ENCODE measurements around the gene SRRM4.

SRRM4 gene

DNA sequence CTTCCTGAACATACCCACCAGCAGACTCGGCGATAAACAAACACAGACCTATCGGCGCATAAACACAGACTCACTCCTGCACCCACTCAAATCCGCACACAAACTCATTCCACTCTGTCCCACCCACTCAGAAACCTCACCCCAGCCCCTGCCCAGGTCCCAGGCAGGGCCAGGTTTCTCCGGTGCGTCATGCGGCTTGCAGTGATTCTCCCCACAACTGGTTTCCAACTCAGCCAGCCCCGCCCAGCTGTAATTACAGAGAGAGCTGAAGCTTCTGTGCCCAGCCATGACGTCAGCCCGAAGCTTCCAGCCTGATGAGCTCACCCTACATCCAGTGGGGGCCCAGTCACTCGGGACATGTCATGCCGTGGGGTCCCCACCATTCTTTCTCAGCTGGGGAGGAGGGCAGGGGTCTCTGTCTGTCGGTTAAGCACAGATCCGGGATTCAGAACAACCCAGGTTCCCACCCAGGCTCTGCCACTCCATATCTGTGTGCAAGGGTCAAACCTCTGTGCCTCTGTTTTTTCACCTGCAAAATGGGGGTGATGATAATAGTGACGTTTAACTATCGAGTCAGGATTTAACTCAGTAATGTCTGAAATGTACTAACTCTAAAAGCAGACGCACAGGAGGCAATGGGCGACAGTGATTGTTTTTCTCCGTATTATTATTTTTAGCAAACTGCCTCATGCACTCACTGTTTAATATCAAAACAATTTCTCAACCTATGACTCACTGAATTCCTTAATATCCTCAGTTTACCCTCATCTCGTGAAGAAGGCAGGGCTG is 195.1 kb downstream of the SRRM4 start:
- in situ Hi-C loops (cut with HindIII; ENCODE audit: low pct_ligation_motif_present, low sequenced_read_pairs) = no loop called here
- Histone ChIP-seq H3K27me3 (replicated peaks) (no peaks in the 10 kb centered on the region), H3K36me3 (replicated peaks) (no peaks in the 10 kb centered on the region), H3K27ac (peak overlapping the region; percentile 85), H3K4me3 (ENCODE audit: low read depth, low read length) (peak overlapping the region; percentile 40)
- DNase-seq = peak; percentile 96
- TF ChIP-seq, protein P1, sequence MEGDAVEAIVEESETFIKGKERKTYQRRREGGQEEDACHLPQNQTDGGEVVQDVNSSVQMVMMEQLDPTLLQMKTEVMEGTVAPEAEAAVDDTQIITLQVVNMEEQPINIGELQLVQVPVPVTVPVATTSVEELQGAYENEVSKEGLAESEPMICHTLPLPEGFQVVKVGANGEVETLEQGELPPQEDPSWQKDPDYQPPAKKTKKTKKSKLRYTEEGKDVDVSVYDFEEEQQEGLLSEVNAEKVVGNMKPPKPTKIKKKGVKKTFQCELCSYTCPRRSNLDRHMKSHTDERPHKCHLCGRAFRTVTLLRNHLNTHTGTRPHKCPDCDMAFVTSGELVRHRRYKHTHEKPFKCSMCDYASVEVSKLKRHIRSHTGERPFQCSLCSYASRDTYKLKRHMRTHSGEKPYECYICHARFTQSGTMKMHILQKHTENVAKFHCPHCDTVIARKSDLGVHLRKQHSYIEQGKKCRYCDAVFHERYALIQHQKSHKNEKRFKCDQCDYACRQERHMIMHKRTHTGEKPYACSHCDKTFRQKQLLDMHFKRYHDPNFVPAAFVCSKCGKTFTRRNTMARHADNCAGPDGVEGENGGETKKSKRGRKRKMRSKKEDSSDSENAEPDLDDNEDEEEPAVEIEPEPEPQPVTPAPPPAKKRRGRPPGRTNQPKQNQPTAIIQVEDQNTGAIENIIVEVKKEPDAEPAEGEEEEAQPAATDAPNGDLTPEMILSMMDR (IDR thresholded peaks at IDR 0.05; ENCODE audit: low read depth, low read length, missing control alignments) = no peak

DNA sequence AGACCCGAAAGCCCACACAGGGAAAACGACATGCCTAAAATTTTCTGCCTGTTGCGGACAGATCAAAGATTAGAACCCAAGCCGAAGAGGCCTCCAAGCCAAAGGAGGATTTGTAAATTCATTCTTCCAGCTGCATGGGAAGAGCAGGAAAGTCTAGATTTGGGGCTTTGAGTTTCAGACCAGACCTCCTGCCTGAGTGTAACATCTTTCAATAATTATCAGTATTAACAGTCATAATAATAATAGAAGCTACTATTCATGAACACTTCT is 195.7 kb downstream of the SRRM4 start:
- TF ChIP-seq, protein P1 (IDR thresholded peaks at IDR 0.05; ENCODE audit: low read depth, low read length, missing control alignments) = no peak
- DNase-seq = no peak
- Histone ChIP-seq H3K4me3 (ENCODE audit: low read depth, low read length) (no peak overlapping the region), H3K27ac (peak overlapping the region; percentile 85), H3K36me3 (replicated peaks) (no peaks in the 10 kb centered on the region), H3K27me3 (replicated peaks) (no peaks in the 10 kb centered on the region)
- in situ Hi-C loops (cut with HindIII; ENCODE audit: low pct_ligation_motif_present, low sequenced_read_pairs) = no loop called here

DNA sequence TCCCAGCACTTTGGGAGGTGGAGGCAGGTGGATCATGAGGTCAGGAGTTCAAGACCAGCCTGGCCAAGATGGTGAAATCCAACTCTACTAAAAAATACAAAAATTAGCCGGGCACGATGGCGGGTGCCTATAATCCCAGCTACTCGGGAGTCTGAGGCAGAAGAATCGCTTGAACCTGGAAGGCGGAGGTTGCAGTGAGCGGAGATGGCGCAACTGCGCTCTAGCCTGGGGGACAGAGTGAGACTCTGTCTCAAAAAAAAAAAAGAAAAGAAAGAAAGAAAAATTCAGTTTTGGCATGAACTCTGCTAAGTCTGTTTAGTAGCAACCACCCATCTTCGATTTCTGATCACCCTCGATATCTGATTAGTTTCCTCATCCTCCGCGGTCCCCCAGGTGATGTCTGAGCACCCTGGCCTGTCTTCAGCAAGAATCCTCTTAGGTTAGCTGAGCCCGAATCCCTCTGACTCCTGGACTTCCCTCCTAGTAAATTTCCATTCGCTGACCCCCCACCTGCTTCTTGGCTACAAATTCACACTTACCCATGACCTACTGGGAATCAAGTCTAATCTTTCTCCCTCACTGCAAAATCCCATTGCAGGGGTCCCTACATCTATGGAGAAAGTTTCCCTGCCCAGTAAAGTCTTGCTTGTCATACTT is 196.5 kb downstream of the SRRM4 start:
- in situ Hi-C loops (cut with HindIII; ENCODE audit: low pct_ligation_motif_present, low sequenced_read_pairs) = no loop called here

DNA sequence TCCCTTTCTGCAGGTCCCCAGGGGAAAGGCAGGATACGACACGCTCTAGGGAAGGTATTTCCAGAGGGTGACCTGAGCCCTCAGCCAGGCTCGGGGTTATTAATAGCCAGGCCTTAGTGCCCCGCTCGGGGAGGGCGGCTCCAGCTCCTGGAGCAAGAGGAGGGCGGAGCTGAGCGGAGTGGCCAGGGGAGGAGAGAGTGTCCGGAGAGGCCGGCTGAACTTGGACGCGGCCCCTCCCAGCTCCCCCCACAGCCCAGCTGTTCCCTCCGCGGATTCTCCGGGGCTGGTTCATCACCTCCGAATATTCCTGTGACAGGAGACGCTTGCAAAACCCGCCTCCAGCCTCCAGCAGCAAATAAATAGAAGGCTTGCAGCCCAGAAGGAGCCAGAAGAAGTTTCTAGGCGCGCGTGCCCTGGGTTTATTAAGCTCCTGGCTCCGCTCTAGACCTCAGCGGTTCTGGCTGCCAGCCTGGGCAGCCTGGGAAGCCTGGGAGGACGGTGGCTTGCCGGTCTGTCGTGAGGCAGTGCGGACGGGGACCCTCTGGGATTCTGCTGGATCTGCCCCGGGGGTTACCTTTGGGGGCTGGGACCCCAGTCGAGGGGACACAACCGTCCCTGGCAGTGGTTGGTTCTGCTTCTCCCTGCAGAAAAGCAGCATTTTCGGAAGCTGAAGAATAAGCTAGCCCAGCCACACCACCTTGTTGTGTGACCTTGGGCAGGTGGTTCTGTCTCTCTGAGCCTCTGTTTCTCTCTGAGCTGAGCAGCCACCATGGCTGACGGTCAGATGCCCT is 197.4 kb downstream of the SRRM4 start, which contains the start of gene HSPB8:
TSS of gene HSPB8 (plus strand) at position 388 of the 791 bp plus-strand sequence. CDS start at position 770, 382 bp downstream.
- H3K36me3 ChIP-seq (replicated peaks) = no peaks in the 10 kb centered on the region
- DNase-seq = peak; percentile 84
- peak within 1 kb of the TSS; percentile 79 for H3K27ac ChIP-seq
- in situ Hi-C loops (cut with HindIII; ENCODE audit: low pct_ligation_motif_present, low sequenced_read_pairs) = no loop called here
- TF ChIP-seq, protein P1 (IDR thresholded peaks at IDR 0.05; ENCODE audit: low read depth, low read length, missing control alignments) = no peak
- H3K4me3 ChIP-seq (ENCODE audit: low read depth, low read length) = peak within 1 kb of the TSS; percentile 52
- no peaks in the 10 kb centered on the region for H3K27me3 ChIP-seq (replicated peaks)

More for the DNA sequence above, 196.5 kb downstream of the SRRM4 start:
- no peaks in the 10 kb centered on the region for H3K36me3 ChIP-seq (replicated peaks)
- peak overlapping the region; percentile 0 for H3K27ac ChIP-seq
- no peak overlapping the region for H3K4me3 ChIP-seq (ENCODE audit: low read depth, low read length)
- DNase-seq = no peak
- TF ChIP-seq, protein P1 (IDR thresholded peaks at IDR 0.05; ENCODE audit: low read depth, low read length, missing control alignments) = no peak
- no peaks in the 10 kb centered on the region for H3K27me3 ChIP-seq (replicated peaks)

DNA sequence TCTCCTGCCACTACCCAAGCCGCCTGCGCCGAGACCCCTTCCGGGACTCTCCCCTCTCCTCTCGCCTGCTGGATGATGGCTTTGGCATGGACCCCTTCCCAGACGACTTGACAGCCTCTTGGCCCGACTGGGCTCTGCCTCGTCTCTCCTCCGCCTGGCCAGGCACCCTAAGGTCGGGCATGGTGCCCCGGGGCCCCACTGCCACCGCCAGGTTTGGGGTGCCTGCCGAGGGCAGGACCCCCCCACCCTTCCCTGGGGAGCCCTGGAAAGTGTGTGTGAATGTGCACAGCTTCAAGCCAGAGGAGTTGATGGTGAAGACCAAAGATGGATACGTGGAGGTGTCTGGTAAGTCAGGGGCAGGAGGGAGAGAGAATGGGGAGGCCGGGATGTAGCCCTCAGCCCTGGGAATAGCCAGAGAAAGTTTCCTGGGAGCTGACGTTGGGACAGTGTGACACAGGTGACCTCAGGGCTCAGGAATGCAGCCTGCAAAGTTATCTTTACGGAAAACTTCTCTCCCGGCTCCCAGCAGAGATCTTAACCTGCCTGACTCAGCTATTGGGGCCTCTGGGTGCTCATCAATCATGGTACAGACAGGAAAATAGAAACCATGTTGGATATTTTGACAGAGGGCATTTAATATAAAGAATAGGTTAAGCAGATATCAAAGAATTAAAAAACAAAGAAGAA is 198.1 kb downstream of the SRRM4 start:
- Histone ChIP-seq H3K27ac (peak overlapping the region; percentile 79), H3K27me3 (replicated peaks) (no peaks in the 10 kb centered on the region), H3K36me3 (replicated peaks) (no peaks in the 10 kb centered on the region), H3K4me3 (ENCODE audit: low read depth, low read length) (peak overlapping the region; percentile 52)
- peak; percentile 73 for DNase-seq
- in situ Hi-C loops (cut with HindIII; ENCODE audit: low pct_ligation_motif_present, low sequenced_read_pairs) = no loop called here
- TF ChIP-seq, protein P1 (IDR thresholded peaks at IDR 0.05; ENCODE audit: low read depth, low read length, missing control alignments) = no peak
